HG03521 (cell line): Measurements from ENCODE around the gene CHKB.
"Not testable (repeated sequence)": the region's sequence is repeated elsewhere in the genome, so short reads cannot be mapped to it uniquely, and the experiment has no call there.

Source experiments
- ATAC-seq: cut with Tn5 transposase; IDR thresholded peaks from one replicate; pipeline ENCODE4 v1.9.1; 2021; ENCODE audit warnings: mild to moderate bottlenecking, moderate library complexity; ENCODE audit not compliant: unreplicated experiment

Gene CHKB

GRCh38 chr22:50582493-50583293 is at the start of gene CHKB:
CHKB (minus strand) TSS chr22:50582849; CDS start chr22:50582781, 68 bp downstream.
- ATAC-seq: peak; percentile 87

GRCh38 chr22:50630376-50630775 is 47.7 kb upstream of the CHKB start:
- no peak for ATAC-seq

GRCh38 chr22:50628543-50629134 is 46.0 kb upstream of the CHKB start:
- no peak for ATAC-seq

GRCh38 chr22:50627642-50628542 is 45.2 kb upstream of the CHKB start, which contains the start of gene ARSA:
ARSA (minus strand) TSS chr22:50628152; CDS start chr22:50627779, 373 bp downstream.
- peak; percentile 72 for ATAC-seq

- ATAC-seq: no peak
Observed at GRCh38 chr22:50626850-50627641, 44.4 kb upstream of the CHKB start.

GRCh38 chr22:50626314-50626849 is 43.7 kb upstream of the CHKB start:
- no peak for ATAC-seq

GRCh38 chr22:50625568-50626313 is 43.1 kb upstream of the CHKB start:
- no peak for ATAC-seq

GRCh38 chr22:50625131-50625567 is 42.5 kb upstream of the CHKB start:
- no peak for ATAC-seq

GRCh38 chr22:50624347-50625130 is 41.9 kb upstream of the CHKB start:
- no peak for ATAC-seq

- ATAC-seq: no peak
Observed at GRCh38 chr22:50622723-50623327, 40.2 kb upstream of the CHKB start.

GRCh38 chr22:50621948-50622722 is 39.5 kb upstream of the CHKB start:
- no peak for ATAC-seq

GRCh38 chr22:50621356-50621880 is 38.8 kb upstream of the CHKB start:
- ATAC-seq: no peak

GRCh38 chr22:50620593-50621355 is 38.1 kb upstream of the CHKB start:
- peak; percentile 61 for ATAC-seq

- ATAC-seq: not testable (repeated sequence)
Observed at GRCh38 chr22:50614296-50614695, 31.6 kb upstream of the CHKB start.

- no peak for ATAC-seq
Observed at GRCh38 chr22:50613291-50613981, 30.8 kb upstream of the CHKB start.
